Neutrophil (primary cell): ENCODE data around the gene EXT2.

Experiments used
- H3K27ac ChIP-seq: fragments of 200-600 bp; sonication (generic); 2 replicates; pipeline ENCODE4 v1.5.1; 2016; ENCODE audit warnings: mild to moderate bottlenecking, moderate library complexity
- H3K27me3 ChIP-seq: fragments of 200-600 bp; sonication (generic); 2 replicates; pipeline ENCODE4 v1.6.0; 2016; ENCODE audit warnings: mild to moderate bottlenecking
- H3K36me3 ChIP-seq: fragments of 200-600 bp; sonication (generic); 2 replicates; pipeline ENCODE4 v1.5.1; 2017
- H3K4me1 ChIP-seq, 2 experiments: fragments of 200-600 bp in 1 of 2; sonication (generic) in 1 of 2; 1 replicate in 1 of 2; 2 replicates in 1 of 2; pipeline versions ENCODE4 v1.5.1 to v1.6.1; 2013 to 2016; ENCODE audit warnings: low read depth in 1 of 2, low read length in 1 of 2, mild to moderate bottlenecking in 1 of 2, moderate library complexity in 1 of 2; ENCODE audit not compliant: control insufficient read depth in 1 of 2, insufficient read depth in 1 of 2
- H3K4me3 ChIP-seq, 2 experiments: fragments of 200-600 bp in 1 of 2; sonication (generic) in 1 of 2; 1 replicate in 1 of 2; 2 replicates in 1 of 2; pipeline ENCODE4 v1.5.1; 2013 to 2016; ENCODE audit warnings: low read depth in 1 of 2, low read length in 1 of 2, mild to moderate bottlenecking in 1 of 2, moderate library complexity in 1 of 2
- H3K9me3 ChIP-seq: fragments of 200-600 bp; sonication (generic); 2 replicates; pipeline ENCODE4 v1.5.1; 2016
- CTCF ChIP-seq: fragments of 200-600 bp; sonication (generic); IDR thresholded peaks from 2 replicates; pipeline ENCODE4 v1.5.1; 2016; ENCODE audit warnings: antibody characterized with exemption

Gene EXT2

GRCh38 chr11:44226490-44226889, 131.0 kb downstream of the EXT2 start:
- no peaks in the 10 kb centered on the region for H3K9me3 ChIP-seq
- H3K4me1 ChIP-seq, result peaks cover 12 to 16% of the 10 kb centered on the region in 2 experiments
- no peak for TF ChIP-seq CTCF
- no peaks in the 10 kb centered on the region for H3K36me3 ChIP-seq
- H3K4me3 ChIP-seq, result no peak overlapping the region
- no peak overlapping the region for H3K27ac ChIP-seq
- H3K27me3 ChIP-seq, result no peaks in the 10 kb centered on the region

DNA sequence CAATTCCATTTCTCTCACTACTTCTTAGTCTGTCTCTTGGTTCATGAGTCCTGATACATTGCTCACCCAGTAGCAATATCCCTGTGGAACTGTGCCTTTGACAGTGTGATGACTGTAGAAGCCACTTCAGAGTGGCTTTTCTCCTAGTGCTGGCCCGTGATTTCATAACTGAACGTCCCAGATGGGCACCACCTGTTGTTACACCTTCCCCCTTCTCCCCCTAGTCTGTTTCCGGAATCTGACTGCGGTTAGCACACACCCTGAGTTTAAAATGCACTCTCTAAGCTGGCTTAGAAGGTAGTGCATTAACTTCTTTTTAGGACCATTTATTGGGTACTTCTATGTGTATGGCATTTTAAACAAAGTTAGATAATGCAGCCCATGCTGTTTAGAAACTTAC, 131.5 kb downstream of the EXT2 start:
- H3K4me1 ChIP-seq, result peaks cover 12 to 16% of the 10 kb centered on the region in 2 experiments
- H3K27ac ChIP-seq, result no peak overlapping the region
- H3K9me3 ChIP-seq, result no peaks in the 10 kb centered on the region
- no peak for TF ChIP-seq CTCF
- H3K36me3 ChIP-seq, result no peaks in the 10 kb centered on the region
- no peaks in the 10 kb centered on the region for H3K27me3 ChIP-seq
- no peak overlapping the region for H3K4me3 ChIP-seq

- Histone ChIP-seq H3K4me3 (no peak overlapping the region), H3K4me1 (peaks cover 12 to 16% of the 10 kb centered on the region in 2 experiments), H3K27ac (no peak overlapping the region), H3K9me3 (no peaks in the 10 kb centered on the region), H3K36me3 (no peaks in the 10 kb centered on the region), H3K27me3 (no peaks in the 10 kb centered on the region)
- no peak for TF ChIP-seq CTCF
Measured at GRCh38 chr11:44228379-44228778, 132.9 kb downstream of the EXT2 start.

GRCh38 chr11:44229098-44229497, 133.6 kb downstream of the EXT2 start:
- peaks cover 12 to 16% of the 10 kb centered on the region in 2 experiments for H3K4me1 ChIP-seq
- H3K36me3 ChIP-seq, result no peaks in the 10 kb centered on the region
- no peak for TF ChIP-seq CTCF
- no peaks in the 10 kb centered on the region for H3K27me3 ChIP-seq
- H3K4me3 ChIP-seq, result no peak overlapping the region
- no peak overlapping the region for H3K27ac ChIP-seq
- no peaks in the 10 kb centered on the region for H3K9me3 ChIP-seq

- no peaks in the 10 kb centered on the region for H3K9me3 ChIP-seq
- H3K27me3 ChIP-seq, result no peaks in the 10 kb centered on the region
- H3K4me1 ChIP-seq, result peaks cover 12 to 16% of the 10 kb centered on the region in 2 experiments
- no peak overlapping the region for H3K4me3 ChIP-seq
- TF ChIP-seq CTCF, result no peak
- H3K36me3 ChIP-seq, result no peaks in the 10 kb centered on the region
- no peak overlapping the region for H3K27ac ChIP-seq
Measured at GRCh38 chr11:44229624-44230023, 134.1 kb downstream of the EXT2 start.

- Histone ChIP-seq H3K4me3 (no peak overlapping the region), H3K36me3 (peaks cover 10% of the 10 kb centered on the region), H3K27me3 (no peaks in the 10 kb centered on the region), H3K4me1 (no peaks in the 10 kb centered on the region), H3K27ac (no peak overlapping the region), H3K9me3 (no peaks in the 10 kb centered on the region)
- no peak for TF ChIP-seq CTCF
Measured at GRCh38 chr11:44235765-44236201, 140.3 kb downstream of the EXT2 start.
